OCI-LY7 (cell line): ENCODE data around the gene ATP5F1D. TPM values are rescaled to one million over a fixed set of nuclear protein-coding genes. Genes with fewer than 3 reads are reported as not detected.

Experiments
- BruUV-seq: library from RNA; stranded (reverse); fragments of 400-500 nt; replicated peaks from 2 replicates; lab custom pipeline; 2021; lab: Mats Ljungman, UMichigan
- CTCF ChIA-PET: fragments of 300-600 bp; sonication (Branson Sonifier 250); formaldehyde crosslinking; loops from one replicate; lab custom pipeline; 2022; ENCODE audit warnings: antibody characterized with exemption; ENCODE audit not compliant: unreplicated experiment; lab: Charles Lee
- POLR2A ChIA-PET: fragments of 300-600 bp; sonication (Branson Sonifier 250); formaldehyde crosslinking; loops from one replicate; lab custom pipeline; 2022; ENCODE audit warnings: antibody characterized with exemption; lab: Charles Lee
- DNase-seq: peaks from one replicate; pipeline ENCODE4 v3.0.0-alpha.2; 2015; ENCODE audit warnings: low spot score
- H2AFZ ChIP-seq: fragments of 200-600 bp; sonication (generic), shearing (Covaris generic); 2 replicates; pipeline ENCODE4 v1.6.1; 2014; ENCODE audit warnings: mild to moderate bottlenecking, antibody characterized with exemption, low read length, moderate library complexity
- H3K27ac ChIP-seq: fragments of 200-600 bp; sonication (generic); 2 replicates; pipeline ENCODE4 v1.5.1; 2014; ENCODE audit warnings: mixed run types, low read depth, mild to moderate bottlenecking, moderate library complexity, low read length, inconsistent platforms; ENCODE audit not compliant: poor library complexity, severe bottlenecking
- H3K36me3 ChIP-seq: fragments of 200-600 bp; sonication (generic); 2 replicates; pipeline ENCODE4 v1.6.1; 2014; ENCODE audit warnings: mild to moderate bottlenecking, antibody characterized with exemption, low read length, moderate library complexity, mixed read lengths; ENCODE audit not compliant: insufficient read depth
- H3K4me1 ChIP-seq: fragments of 200-600 bp; sonication (generic); 2 replicates; pipeline ENCODE4 v1.5.1; 2014; ENCODE audit warnings: mild to moderate bottlenecking, low read length; ENCODE audit not compliant: insufficient read depth, poor library complexity, severe bottlenecking
- H3K4me2 ChIP-seq: fragments of 200-600 bp; sonication (generic); 2 replicates; pipeline ENCODE4 v1.6.1; 2014; ENCODE audit warnings: mild to moderate bottlenecking, low read length
- H3K4me3 ChIP-seq: fragments of 200-600 bp; sonication (generic); 2 replicates; pipeline ENCODE4 v1.5.1; 2014; ENCODE audit warnings: mild to moderate bottlenecking, low read depth, low read length; ENCODE audit not compliant: poor library complexity, severe bottlenecking
- H3K79me2 ChIP-seq: fragments of 200-600 bp; sonication (generic); 2 replicates; pipeline ENCODE4 v1.6.1; 2016; ENCODE audit warnings: low read depth, mild to moderate bottlenecking, low read length, moderate library complexity, mixed read lengths; ENCODE audit not compliant: insufficient read depth
- H3K9me2 ChIP-seq: fragments of 200-600 bp; sonication (generic); 2 replicates; pipeline ENCODE4 v1.6.1; 2016; ENCODE audit warnings: mild to moderate bottlenecking, low read length, mixed read lengths; ENCODE audit not compliant: insufficient read depth
- H3K9me3 ChIP-seq: fragments of 200-600 bp; sonication (generic); 2 replicates; pipeline ENCODE4 v1.6.1; 2014; ENCODE audit warnings: mild to moderate bottlenecking, mixed run types, low read length, mixed read lengths
- H4K20me1 ChIP-seq: fragments of 200-600 bp; sonication (generic); 2 replicates; pipeline ENCODE4 v1.6.1; 2014; ENCODE audit warnings: mild to moderate bottlenecking, antibody characterized with exemption, low read length, moderate library complexity, mixed read lengths; ENCODE audit not compliant: insufficient read depth
- CTCF ChIP-seq: fragments of 200-600 bp; sonication (generic); conservative IDR thresholded peaks from 2 replicates; pipeline ENCODE4 v1.5.1; 2014; ENCODE audit warnings: mild to moderate bottlenecking, antibody characterized with exemption, low read length, moderate library complexity, mixed read lengths
- EZH2phosphoT487 ChIP-seq: fragments of 200-600 bp; sonication (generic); IDR thresholded peaks from 2 replicates; pipeline ENCODE4 v1.6.1; 2018; ENCODE audit warnings: low read depth, borderline replicate concordance, mild to moderate bottlenecking, mixed run types, antibody characterized with exemption, low read length, moderate library complexity, mixed read lengths
- intact Hi-C: fragments of 100-400 bp; cut with micrococcal nuclease; formaldehyde crosslinking; loops from one replicate; pipeline ENCODE4 v1.10.0; 2022; ENCODE audit not compliant: unreplicated experiment
- total RNA-seq, 2 experiments: library from RNA; depleted of rRNA in 1 of 2; stranded (reverse); fragments of >200 nt in 1 of 2; shearing (Covaris generic) in 1 of 2; gene quantifications; 2 replicates each; pipeline ENCODE4 v1.2.3, GENCODE V29; 2014 to 2022

The ATP5F1D gene
- total RNA-seq, 2 experiments from 2014 or later: 51.8 to 266 TPM

- Histone ChIP-seq H3K9me3 (no peaks in the 10 kb centered on the region), H3K27ac (peak overlapping the region; percentile 93), H3K36me3 (peaks cover 37% of the 10 kb centered on the region), H3K4me1 (peaks cover 85% of the 10 kb centered on the region), H2AFZ (no peak overlapping the region), H3K79me2 (peaks cover 40% of the 10 kb centered on the region), H4K20me1 (peaks cover 3% of the 10 kb centered on the region; the same call in 1 of the 2 replicates), H3K9me2 (no peaks in the 10 kb centered on the region), H3K4me2 (peak overlapping the region; percentile 97), H3K4me3 (peak overlapping the region; percentile 82)
- TF ChIP-seq EZH2phosphoT487 (no peak), CTCF (no peak)
- DNase-seq: peak; percentile 27
- CTCF ChIA-PET: interaction anchor here (2.1 kb wide), 1 partner anchor 23 kb away, joined by 16 read pairs; no protein-coding TSS in a partner anchor
- POLR2A ChIA-PET: no interaction called here
- intact Hi-C loops: loop anchor here (1.0 to 10.0 kb wide), 3 partner anchors 23 to 380 kb away; partner anchors contain the start of genes CNN2, RNU6-2 and TMEM259
- no TSS peak for BruUV-seq
These were observed 26.1 kb downstream of the ATP5F1D start for GRCh38 chr19:1267477-1268225.

- no peaks in the 10 kb centered on the region for H3K9me2 ChIP-seq
- peaks cover 37% of the 10 kb centered on the region for H3K79me2 ChIP-seq
- H3K27ac ChIP-seq: peak overlapping the region; percentile 69
- H4K20me1 ChIP-seq: peaks cover 3% of the 10 kb centered on the region; the same call in 1 of the 2 replicates
- H3K36me3 ChIP-seq: peaks cover 45% of the 10 kb centered on the region
- CTCF ChIA-PET: interaction anchor here (0.5 to 2.1 kb wide), 3 partner anchors 24 to 261 kb away, joined by 3 to 16 read pairs (median 7); no protein-coding TSS in a partner anchor
- BruUV-seq: no TSS peak
- H2AFZ ChIP-seq: no peak overlapping the region
- H3K4me3 ChIP-seq: peak overlapping the region; percentile 82
- no peaks in the 10 kb centered on the region for H3K9me3 ChIP-seq
- H3K4me2 ChIP-seq: peak overlapping the region; percentile 97
- peaks cover 85% of the 10 kb centered on the region for H3K4me1 ChIP-seq
- TF ChIP-seq CTCF (no peak), EZH2phosphoT487 (no peak)
- intact Hi-C loops: loop anchor here (5.0 to 10.0 kb wide), 2 partner anchors 244 to 379 kb away; partner anchors contain the start of genes CNN2, RNU6-2 and TMEM259
- DNase-seq: no peak
- POLR2A ChIA-PET: interaction anchor here (0.6 to 1.0 kb wide), 6 partner anchors 9 to 174 kb away, joined by 3 to 23 read pairs (median 6); partner anchors contain the start of gene GPX4
These were observed 26.9 kb downstream of the ATP5F1D start for GRCh38 chr19:1268226-1269064.
